A549 (cell line): ENCODE results near the gene TAS2R16. TPM values are rescaled to one million over a fixed set of nuclear protein-coding genes. Genes with fewer than 3 reads are reported as not detected.

Experiments used
- ATAC-seq, 2 experiments: fragments of 200-7000 bp in 1 of 2; fragments of >200 bp in 1 of 2; cut with Nextera tagmentation in 1 of 2; cut with Tn5 transposase in 1 of 2; 3 replicates each; pipeline versions ENCODE4 v1.8.0 to v1.9.1; 2018 to 2020; ENCODE audit warnings: mild to moderate bottlenecking in 1 of 2, moderate library complexity in 1 of 2
- CTCF ChIA-PET: fragments of 300-600 bp; sonication (Branson Sonifier 250); formaldehyde crosslinking; extraction: SDS; loops from one replicate; lab custom pipeline; 2021; ENCODE audit warnings: antibody characterized with exemption, inconsistent platforms; lab: Yijun Ruan, JAX
- POLR2A ChIA-PET: fragments of 350-600 bp; formaldehyde crosslinking; extraction: SDS; loops from one replicate; lab custom pipeline; 2021; ENCODE audit warnings: antibody characterized with exemption, inconsistent platforms; lab: Yijun Ruan, JAX
- DNase-seq, 2 experiments: peaks; one replicate each; pipeline versions ENCODE4 v3.0.0 to v3.0.0-alpha.2; 2011 to 2016; ENCODE audit warnings: low read depth in 1 of 2, low spot score in 1 of 2
- FAIRE-seq: peaks from 2 replicates; lab custom pipeline; 2011; peaks lifted over from hg19 to GRCh38; lab: Jason Lieb, UNC
- H3K27ac ChIP-seq, 2 experiments: fragments of >200 bp; sonication (Bioruptor Twin); formaldehyde crosslinking; 3 replicates each; pipeline ENCODE4 v1.5.1; 2016 to 2017
- H3K4me1 ChIP-seq: fragments of >200 bp; sonication (Bioruptor Twin); formaldehyde crosslinking; 3 replicates; pipeline ENCODE4 v1.6.1; 2016
- H3K4me2 ChIP-seq: fragments of >200 bp; sonication (Bioruptor Twin); formaldehyde crosslinking; 3 replicates; pipeline ENCODE4 v1.6.1; 2016
- H3K4me3 ChIP-seq: fragments of >200 bp; sonication (Bioruptor Twin); formaldehyde crosslinking; 3 replicates; pipeline ENCODE4 v1.5.1; 2016
- H3K9me3 ChIP-seq: fragments of >200 bp; sonication (Bioruptor Twin); formaldehyde crosslinking; 3 replicates; pipeline ENCODE4 v1.6.1; 2016
- CBX8 ChIP-seq: fragments of 200-600 bp; sonication (generic); IDR thresholded peaks from 2 replicates; pipeline ENCODE4 v1.6.1; 2016
- E2F6 ChIP-seq: IDR thresholded peaks from 2 replicates; pipeline ENCODE4 v1.6.1; 2012; ENCODE audit warnings: low read depth, borderline replicate concordance
- EP300 ChIP-seq, 2 experiments: fragments of >200 bp; sonication (Bioruptor Twin); formaldehyde crosslinking; IDR thresholded peaks; 2 replicates in 1 of 2; 3 replicates in 1 of 2; pipeline ENCODE4 v1.6.1; 2016 to 2017
- ESRRA ChIP-seq: fragments of 150-350 bp; IDR thresholded peaks from 2 replicates; pipeline ENCODE4 v1.6.1; 2014; ENCODE audit warnings: mild to moderate bottlenecking, low read length, borderline replicate concordance
- FOSB ChIP-seq: fragments of 250-450 bp; sonication (Bioruptor Pico); IDR thresholded peaks from 2 replicates; pipeline ENCODE4 v1.5.0; 2020; ENCODE audit warnings: mild to moderate bottlenecking, moderate library complexity
- FOSL2 ChIP-seq, 2 experiments: fragments of 450-650 bp in 1 of 2; fragments of >200 bp in 1 of 2; sonication (Bioruptor Twin) in 1 of 2; formaldehyde crosslinking; IDR thresholded peaks; 2 replicates each; pipeline versions ENCODE4 v1.5.0 to v1.6.1; 2016 to 2020; ENCODE audit warnings: mild to moderate bottlenecking in 1 of 2, moderate library complexity in 1 of 2
- FOXS1 ChIP-seq: fragments of 250-450 bp; sonication (Bioruptor Pico); IDR thresholded peaks from 2 replicates; pipeline ENCODE4 v1.5.0; 2020; ENCODE audit warnings: mild to moderate bottlenecking, moderate library complexity
- GATA3 ChIP-seq: IDR thresholded peaks from 2 replicates; pipeline ENCODE4 v1.6.1; 2012; ENCODE audit warnings: borderline replicate concordance
- HES2 ChIP-seq: fragments of >200 bp; sonication (Bioruptor Twin); formaldehyde crosslinking; IDR thresholded peaks from 2 replicates; pipeline ENCODE4 v1.6.1; 2016
- HEYL ChIP-seq: fragments of 250-450 bp; sonication (Bioruptor Pico); IDR thresholded peaks from 2 replicates; pipeline ENCODE4 v1.8.0; 2021; ENCODE audit warnings: mild to moderate bottlenecking, moderate library complexity
- HOXB13 ChIP-seq: fragments of 250-450 bp; sonication (Bioruptor Pico); IDR thresholded peaks from 2 replicates; pipeline ENCODE4 v1.5.0; 2020; ENCODE audit warnings: low read depth, mild to moderate bottlenecking, moderate library complexity
- HOXB5 ChIP-seq: fragments of 250-450 bp; sonication (Bioruptor Pico); IDR thresholded peaks from 2 replicates; pipeline ENCODE4 v1.5.0; 2020; ENCODE audit warnings: mild to moderate bottlenecking, moderate library complexity
- JUN ChIP-seq, 2 experiments: fragments of >200 bp; sonication (Bioruptor Twin); formaldehyde crosslinking; IDR thresholded peaks; 2 replicates in 1 of 2; 3 replicates in 1 of 2; pipeline ENCODE4 v1.6.1; 2016 to 2017
- KDM1A ChIP-seq: fragments of 200-600 bp; sonication (generic); IDR thresholded peaks from 2 replicates; pipeline ENCODE4 v1.6.1; 2016; ENCODE audit warnings: low read depth, mild to moderate bottlenecking
- MAFK ChIP-seq: fragments of 450-650 bp; IDR thresholded peaks from 2 replicates; pipeline ENCODE4 v1.6.1; 2014; ENCODE audit not compliant: partially characterized antibody
- MAZ ChIP-seq: fragments of 150-350 bp; IDR thresholded peaks from 2 replicates; pipeline ENCODE4 v1.6.1; 2014; ENCODE audit warnings: antibody characterized with exemption, low read depth, low read length, borderline replicate concordance
- NFE2L2 ChIP-seq: fragments of 150-350 bp; conservative IDR thresholded peaks from 2 replicates; pipeline ENCODE4 v1.6.1; 2014; ENCODE audit warnings: low read length
- POLR2AphosphoS2 ChIP-seq: conservative IDR thresholded peaks from 2 replicates; pipeline ENCODE4 v1.6.1; 2012; ENCODE audit warnings: low read length, improper control_type of control experiment, inconsistent platforms
- RAD21 ChIP-seq, 2 experiments: fragments of >200 bp in 1 of 2; sonication (Bioruptor Twin) in 1 of 2; formaldehyde crosslinking in 1 of 2; IDR thresholded peaks in 1 of 2; conservative IDR thresholded peaks in 1 of 2; 2 replicates in 1 of 2; 3 replicates in 1 of 2; pipeline ENCODE4 v1.6.1; 2012 to 2018; ENCODE audit warnings: inconsistent platforms in 1 of 2
- RCOR1 ChIP-seq: fragments of 150-350 bp; IDR thresholded peaks from 2 replicates; pipeline ENCODE4 v1.6.1; 2014; ENCODE audit warnings: antibody characterized with exemption, low read length, low read depth
- RNF2 ChIP-seq: fragments of 200-600 bp; sonication (generic); IDR thresholded peaks from 2 replicates; pipeline ENCODE4 v1.6.1; 2016; ENCODE audit warnings: low read depth, mild to moderate bottlenecking, antibody characterized with exemption, moderate library complexity, borderline replicate concordance
- TFCP2L1 ChIP-seq: fragments of 250-450 bp; sonication (Bioruptor Pico); IDR thresholded peaks from 2 replicates; pipeline ENCODE4 v1.5.0; 2021; ENCODE audit warnings: mild to moderate bottlenecking
- TP53 ChIP-seq: fragments of 250-450 bp; sonication (Bioruptor Pico); IDR thresholded peaks from 2 replicates; pipeline ENCODE4 v1.5.0; 2021; ENCODE audit warnings: mild to moderate bottlenecking, moderate library complexity
- USF2 ChIP-seq: fragments of 450-650 bp; IDR thresholded peaks from 2 replicates; pipeline ENCODE4 v1.6.1; 2014; ENCODE audit warnings: antibody characterized with exemption
- ZC3H11A ChIP-seq: fragments of 450-650 bp; IDR thresholded peaks from 2 replicates; pipeline ENCODE4 v1.6.1; 2014; ENCODE audit warnings: antibody characterized with exemption, mild to moderate bottlenecking
- ZFP36 ChIP-seq: fragments of 450-650 bp; IDR thresholded peaks from 2 replicates; pipeline ENCODE4 v1.6.1; 2014; ENCODE audit warnings: borderline replicate concordance; ENCODE audit not compliant: partially characterized antibody
- ZNF302 ChIP-seq: fragments of 250-450 bp; sonication (Bioruptor Pico); IDR thresholded peaks from 2 replicates; pipeline ENCODE4 v1.9.0; 2021; ENCODE audit warnings: inconsistent platforms, mild to moderate bottlenecking, moderate library complexity
- ZSCAN20 ChIP-seq: fragments of 250-450 bp; sonication (Bioruptor Pico); IDR thresholded peaks from 2 replicates; pipeline ENCODE4 v1.8.0; 2022; ENCODE audit warnings: mild to moderate bottlenecking, moderate library complexity
- WGBS: methylation state at CpG from one replicate; pipeline ENCODE4 v1.1.6; 2017; ENCODE audit errors: missing lambda C conversion rate; 5-methylcytosine and 5-hydroxymethylcytosine counted together
- polyA plus RNA-seq, 4 experiments: library from polyadenylated mRNA; depleted of rRNA in 3 of 4; stranded (reverse); fragments of >200 nt; fragmentation: RNase III in 1 of 4; extraction: RNeasy Plus Mini Kit Qiagen cat#74134 plus additional on column Dnase treatment in 1 of 4; gene quantifications; 2 replicates in 3 of 4; 3 replicates in 1 of 4; pipeline ENCODE4 v1.2.3, GENCODE V29; 2011 to 2017
- TF ChIP-seq, protein P1 (sequence below): IDR thresholded peaks from 2 replicates; pipeline ENCODE4 v1.6.1; 2012
- TF ChIP-seq, protein P2 (sequence below): fragments of >200 bp; sonication (Bioruptor Twin); formaldehyde crosslinking; IDR thresholded peaks from 3 replicates; pipeline ENCODE4 v1.6.1; 2016
- TF ChIP-seq, protein P3 (sequence below): fragments of >200 bp; sonication (Bioruptor Twin); formaldehyde crosslinking; IDR thresholded peaks from 3 replicates; pipeline ENCODE4 v1.5.1; 2016

Gene TAS2R16
- polyA plus RNA-seq, 2 of the 4 experiments (the other 2 are of a cell fraction), result not detected

DNA sequence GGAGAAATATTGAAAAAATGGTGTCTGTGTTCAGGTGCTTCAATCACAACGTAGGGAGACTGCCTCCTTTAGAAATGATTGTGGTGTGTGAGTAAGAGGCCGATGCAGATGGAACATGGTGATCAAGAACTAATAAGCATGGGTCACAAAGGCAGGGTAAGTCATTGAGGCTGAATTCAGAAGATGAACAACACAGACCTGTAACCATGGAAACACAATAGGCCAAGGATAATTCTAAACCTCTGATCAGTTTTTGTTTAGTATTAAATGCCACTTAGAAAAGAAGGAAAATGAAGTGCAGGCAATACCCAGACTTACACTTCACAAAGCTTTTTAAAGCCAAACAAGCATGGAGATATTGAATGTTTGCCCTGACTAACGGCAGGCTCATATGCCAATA, 32.8 kb upstream of the TAS2R16 start:
- ChIA-PET POLR2A (no interaction called here), CTCF (no interaction called here)
- Histone ChIP-seq H3K27ac (no peak overlapping the region), H3K4me3 (no peak overlapping the region)
- DNase-seq (no peak), ATAC-seq (no peak), FAIRE-seq (no peak)
- whole genome bisulfite sequencing, result 0% methylated on average over 3 of the region's 3 CpGs
- TF ChIP-seq JUN (IDR thresholded peaks at IDR 0.05), result no peak
- no peak for TF ChIP-seq TFCP2L1 (CRISPR knock-in tag)
- TF ChIP-seq RNF2, result no peak
- TF ChIP-seq FOXS1 (CRISPR knock-in tag), result no peak
- no peak for TF ChIP-seq RCOR1
- no peak for TF ChIP-seq FOSL2 (IDR thresholded peaks at IDR 0.05)
- no peak for TF ChIP-seq FOSL2 (CRISPR knock-in tag; IDR thresholded peaks at IDR 0.05)
- TF ChIP-seq, protein P1, sequence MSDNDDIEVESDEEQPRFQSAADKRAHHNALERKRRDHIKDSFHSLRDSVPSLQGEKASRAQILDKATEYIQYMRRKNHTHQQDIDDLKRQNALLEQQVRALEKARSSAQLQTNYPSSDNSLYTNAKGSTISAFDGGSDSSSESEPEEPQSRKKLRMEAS, result no peak
- TF ChIP-seq HES2, result no peak
- no peak for TF ChIP-seq HOXB5 (CRISPR knock-in tag)
- TF ChIP-seq HEYL (CRISPR knock-in tag), result no peak
- TF ChIP-seq ESRRA, result no peak
- no peak for TF ChIP-seq NFE2L2
- TF ChIP-seq POLR2AphosphoS2, result no peak
- TF ChIP-seq, all 56 proteins: peak for 0
- no peak overlapping the region for H3K4me2 ChIP-seq
- H3K9me3 ChIP-seq, result no peaks in the 10 kb centered on the region
- no peaks in the 10 kb centered on the region for H3K4me1 ChIP-seq

GRCh38 chr7:123026251-123026650, 30.8 kb upstream of the TAS2R16 start:
- ChIA-PET CTCF (no interaction called here), POLR2A (no interaction called here)
- Histone ChIP-seq H3K4me3 (no peak overlapping the region), H3K4me1 (no peaks in the 10 kb centered on the region), H3K9me3 (no peaks in the 10 kb centered on the region), H3K4me2 (no peak overlapping the region), H3K27ac (no peak overlapping the region)
- no peak for TF ChIP-seq E2F6
- no peak for TF ChIP-seq HEYL (CRISPR knock-in tag)
- TF ChIP-seq, protein P2, sequence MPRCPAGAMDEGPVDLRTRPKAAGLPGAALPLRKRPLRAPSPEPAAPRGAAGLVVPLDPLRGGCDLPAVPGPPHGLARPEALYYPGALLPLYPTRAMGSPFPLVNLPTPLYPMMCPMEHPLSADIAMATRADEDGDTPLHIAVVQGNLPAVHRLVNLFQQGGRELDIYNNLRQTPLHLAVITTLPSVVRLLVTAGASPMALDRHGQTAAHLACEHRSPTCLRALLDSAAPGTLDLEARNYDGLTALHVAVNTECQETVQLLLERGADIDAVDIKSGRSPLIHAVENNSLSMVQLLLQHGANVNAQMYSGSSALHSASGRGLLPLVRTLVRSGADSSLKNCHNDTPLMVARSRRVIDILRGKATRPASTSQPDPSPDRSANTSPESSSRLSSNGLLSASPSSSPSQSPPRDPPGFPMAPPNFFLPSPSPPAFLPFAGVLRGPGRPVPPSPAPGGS, result no peak
- TF ChIP-seq, protein P3, sequence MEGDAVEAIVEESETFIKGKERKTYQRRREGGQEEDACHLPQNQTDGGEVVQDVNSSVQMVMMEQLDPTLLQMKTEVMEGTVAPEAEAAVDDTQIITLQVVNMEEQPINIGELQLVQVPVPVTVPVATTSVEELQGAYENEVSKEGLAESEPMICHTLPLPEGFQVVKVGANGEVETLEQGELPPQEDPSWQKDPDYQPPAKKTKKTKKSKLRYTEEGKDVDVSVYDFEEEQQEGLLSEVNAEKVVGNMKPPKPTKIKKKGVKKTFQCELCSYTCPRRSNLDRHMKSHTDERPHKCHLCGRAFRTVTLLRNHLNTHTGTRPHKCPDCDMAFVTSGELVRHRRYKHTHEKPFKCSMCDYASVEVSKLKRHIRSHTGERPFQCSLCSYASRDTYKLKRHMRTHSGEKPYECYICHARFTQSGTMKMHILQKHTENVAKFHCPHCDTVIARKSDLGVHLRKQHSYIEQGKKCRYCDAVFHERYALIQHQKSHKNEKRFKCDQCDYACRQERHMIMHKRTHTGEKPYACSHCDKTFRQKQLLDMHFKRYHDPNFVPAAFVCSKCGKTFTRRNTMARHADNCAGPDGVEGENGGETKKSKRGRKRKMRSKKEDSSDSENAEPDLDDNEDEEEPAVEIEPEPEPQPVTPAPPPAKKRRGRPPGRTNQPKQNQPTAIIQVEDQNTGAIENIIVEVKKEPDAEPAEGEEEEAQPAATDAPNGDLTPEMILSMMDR, result no peak
- TF ChIP-seq ZSCAN20 (CRISPR knock-in tag), result no peak
- no peak for TF ChIP-seq EP300 (IDR thresholded peaks at IDR 0.05)
- no peak for TF ChIP-seq RNF2
- TF ChIP-seq ESRRA, result no peak
- DNase-seq, result no peak
- WGBS, result 5% methylated on average over 2 of the region's 2 CpGs
- FAIRE-seq, result no peak
- ATAC-seq, result no peak

GRCh38 chr7:123024989-123025758, 29.7 kb upstream of the TAS2R16 start:
- 0% methylated on average over 3 of the region's 3 CpGs for WGBS
- FAIRE-seq (no peak), DNase-seq (no peak), ATAC-seq (no peak)
- H3K4me3 ChIP-seq, result no peak overlapping the region
- ChIA-PET CTCF (no interaction called here), POLR2A (no interaction called here)
- no peaks in the 10 kb centered on the region for H3K4me1 ChIP-seq
- no peak overlapping the region for H3K27ac ChIP-seq
- TF ChIP-seq FOSB (CRISPR knock-in tag) (no peak), HOXB13 (CRISPR knock-in tag) (no peak), ZNF302 (CRISPR knock-in tag) (no peak), KDM1A (no peak), MAFK (no peak), ZC3H11A (no peak), GATA3 (no peak), CBX8 (no peak), USF2 (no peak), FOXS1 (CRISPR knock-in tag) (no peak), ZFP36 (no peak), TP53 (no peak), RAD21 (conservative IDR thresholded peaks at IDR 0.05 in 1 of 2, IDR thresholded peaks at IDR 0.05 in 1 of 2) (no peak), MAZ (no peak)
- H3K4me2 ChIP-seq, result no peak overlapping the region
- H3K9me3 ChIP-seq, result no peaks in the 10 kb centered on the region
